K562 (cell line): ENCODE results near the gene RASGRP2. TPM values are rescaled to one million over a fixed set of nuclear protein-coding genes. Genes with fewer than 3 reads are reported as not detected.

Experiments
- ATF7 ChIP-seq: fragments of 450-650 bp; IDR thresholded peaks from 2 replicates; pipeline ENCODE4 v1.7.1; 2014; ENCODE audit warnings: mild to moderate bottlenecking, moderate library complexity
- CHD1 ChIP-seq: fragments of 200-600 bp; sonication (generic); IDR thresholded peaks from one replicate; pipeline ENCODE4 v1.6.1; 2012; ENCODE audit warnings: mild to moderate bottlenecking, moderate library complexity, low read length, inconsistent platforms
- CTCFL ChIP-seq: IDR thresholded peaks from 2 replicates; pipeline ENCODE4 v1.6.1; 2011; ENCODE audit warnings: borderline replicate concordance, low read depth, mild to moderate bottlenecking, moderate library complexity, low read length; ENCODE audit not compliant: insufficient read depth, poor library complexity, severe bottlenecking
- E2F4 ChIP-seq: sonication (generic); formaldehyde crosslinking; IDR thresholded peaks from 2 replicates; pipeline ENCODE4 v1.8.0; 2022; ENCODE audit warnings: mild to moderate bottlenecking, low read depth, missing genetic modification reagents
- E2F6 ChIP-seq, 2 experiments: IDR thresholded peaks; 2 replicates each; pipeline ENCODE4 v1.6.1; 2011; ENCODE audit warnings: borderline replicate concordance in 1 of 2, control low read depth in 1 of 2, low read depth in 1 of 2, low read length in 1 of 2, mild to moderate bottlenecking in 1 of 2, mixed read lengths in 1 of 2, moderate library complexity in 1 of 2; ENCODE audit not compliant: insufficient read depth in 1 of 2, insufficient read length in 1 of 2, poor library complexity in 1 of 2, severe bottlenecking in 1 of 2; ENCODE audit errors: extremely low read depth in 1 of 2
- FOXM1 ChIP-seq, 2 experiments: fragments of 450-650 bp in 1 of 2; sonication (generic) in 1 of 2; formaldehyde crosslinking in 1 of 2; IDR thresholded peaks; 2 replicates each; pipeline versions ENCODE4 v1.6.1 to v1.9.0; 2017 to 2022; ENCODE audit warnings: low read depth in 2 of 2, mild to moderate bottlenecking in 2 of 2, missing genetic modification reagents in 1 of 2, moderate library complexity in 1 of 2
- HDAC6 ChIP-seq: IDR thresholded peaks from 2 replicates; pipeline ENCODE4 v1.6.1; 2012; ENCODE audit warnings: low read depth, mild to moderate bottlenecking, control low read depth, inconsistent platforms, low read length, moderate library complexity
- HMGN3 ChIP-seq: IDR thresholded peaks from 2 replicates; pipeline ENCODE4 v1.6.1; 2011; ENCODE audit warnings: borderline replicate concordance, low read depth, mild to moderate bottlenecking, mixed read lengths, low read length; ENCODE audit not compliant: insufficient read length; ENCODE audit errors: extremely low read depth
- ILK ChIP-seq: fragments of 450-650 bp; IDR thresholded peaks from 2 replicates; pipeline ENCODE4 v1.6.1; 2016; ENCODE audit warnings: missing genetic modification characterization, low read depth, mild to moderate bottlenecking, missing compliant biosample characterization, moderate library complexity, borderline replicate concordance
- JUND ChIP-seq, 2 experiments: IDR thresholded peaks; 2 replicates in 1 of 2; 3 replicates in 1 of 2; pipeline ENCODE4 v1.6.1; 2011; ENCODE audit warnings: borderline replicate concordance in 2 of 2, low read depth in 2 of 2, low read length in 2 of 2, improper control_type of control experiment in 1 of 2, missing biosample characterization in 1 of 2, missing genetic modification characterization in 1 of 2, missing genetic modification reagents in 1 of 2
- NUFIP1 ChIP-seq: fragments of 450-650 bp; IDR thresholded peaks from 2 replicates; pipeline ENCODE4 v1.6.1; 2018; ENCODE audit not compliant: partially characterized antibody
- POLR3G ChIP-seq: IDR thresholded peaks from 2 replicates; pipeline ENCODE4 v1.6.1; 2011; ENCODE audit not compliant: insufficient read length, insufficient replicate concordance; ENCODE audit errors: extremely low read depth
- RNF2 ChIP-seq: sonication (generic); IDR thresholded peaks from 2 replicates; pipeline ENCODE4 v1.6.1; 2016
- SAFB ChIP-seq: fragments of 200-400 bp; formaldehyde crosslinking; IDR thresholded peaks from 2 replicates; pipeline ENCODE4 v1.6.1; 2017; ENCODE audit warnings: low read depth, low read length, borderline replicate concordance
- TBL1XR1 ChIP-seq, 2 experiments: IDR thresholded peaks; 2 replicates each; pipeline ENCODE4 v1.6.1; 2012; ENCODE audit warnings: improper control_type of control experiment in 2 of 2, low read length in 2 of 2, mild to moderate bottlenecking in 1 of 2
- TCF7L2 ChIP-seq: fragments of 150-350 bp; IDR thresholded peaks from 2 replicates; pipeline ENCODE4 v1.6.1; 2016; ENCODE audit warnings: low read depth, mild to moderate bottlenecking, low read length, moderate library complexity
- TFE3 ChIP-seq: fragments of 450-650 bp; formaldehyde crosslinking; IDR thresholded peaks from 2 replicates; pipeline ENCODE4 v1.4.0; 2020; ENCODE audit warnings: mild to moderate bottlenecking, mixed read lengths
- ZFP1 ChIP-seq: fragments of 450-650 bp; formaldehyde crosslinking; IDR thresholded peaks from 2 replicates; pipeline ENCODE4 v1.4.0; 2020; ENCODE audit warnings: mild to moderate bottlenecking, mixed read lengths
- ZNF133 ChIP-seq: fragments of 250-450 bp; sonication (Bioruptor Pico); IDR thresholded peaks from 2 replicates; pipeline ENCODE4 v1.4.0; 2020; ENCODE audit warnings: mild to moderate bottlenecking
- ZNF589 ChIP-seq: fragments of 200-800 bp; sonication (Bioruptor generic); IDR thresholded peaks from 2 replicates; pipeline ENCODE4 v1.6.1; 2016; ENCODE audit warnings: low read depth, missing genetic modification characterization, missing compliant biosample characterization
- polyA plus RNA-seq, 8 experiments: library from polyadenylated mRNA; depleted of rRNA in 4 of 8; stranded (reverse) in 5 of 8; unstranded in 3 of 8; fragments of >200 nt; fragmentation: Nextera tagmentation in 2 of 8; fragmentation: Illumina TruSeq in 1 of 8; extraction: Ambion mirVana in 2 of 8; extraction: Trizol in 1 of 8; gene quantifications; 2 replicates each; pipeline versions ENCODE4 v1.2.1 to v1.2.3, GENCODE V29; 2011 to 2014; ENCODE audit warnings: inconsistent platforms in 1 of 8, missing spikeins in 1 of 8
- total RNA-seq, 7 experiments: library from RNA; depleted of rRNA in 6 of 7; stranded (reverse); fragments of >200 nt in 6 of 7; fragmentation: Illumina TruSeq in 2 of 7; extraction: Trizol in 2 of 7; gene quantifications; 2 replicates each; pipeline versions ENCODE4 v1.2.1 to v1.2.3, GENCODE V29; 2011 to 2021; ENCODE audit warnings: low replicate concordance in 1 of 7

The RASGRP2 gene
- total and polyA plus RNA-seq, 9 of the 15 experiments (the other 6 are each of a cell fraction or from before 2014, with no cell fraction given), result 0.87 to 22.7 (median 5.5) TPM

GRCh38 chr11:64713016-64713707 is 30.8 kb downstream of the RASGRP2 start (continued):
- TF ChIP-seq TFE3 (CRISPR knock-in tag) (no peak), HDAC6 (0 out of 2 replicates have a peak, but pooled peaks have one; percentile 33), ATF7 (no peak), ZNF589 (no peak), FOXM1 (IDR thresholded peaks at IDR 0.05; ENCODE audit: low read depth) (no peak), FOXM1 (CRISPR knock-in tag; IDR thresholded peaks at IDR 0.05; ENCODE audit: low read depth) (no peak), POLR3G (no peak), ZNF133 (CRISPR knock-in tag) (no peak), JUND (IDR thresholded peaks at IDR 0.05; ENCODE audit: borderline replicate concordance, low read depth, low read length) (no peak), JUND (tag; IDR thresholded peaks at IDR 0.05; ENCODE audit: borderline replicate concordance, low read depth, low read length) (no peak), ILK (tag) (no peak), HMGN3 (peak; percentile 15), E2F6 (IDR thresholded peaks at IDR 0.05; ENCODE audit: borderline replicate concordance in 1 of 2, extremely low read depth in 1 of 2, insufficient read depth in 1 of 2, insufficient read length in 1 of 2, low read depth in 1 of 2, low read length in 1 of 2, poor library complexity in 1 of 2, severe bottlenecking in 1 of 2) (peak in 1 of 2 experiments; percentile 28), TBL1XR1 (IDR thresholded peaks at IDR 0.05; ENCODE audit: low read length in 2 of 2) (no peak), ZFP1 (CRISPR knock-in tag) (no peak), SAFB (no peak), TCF7L2 (no peak), E2F4 (CRISPR knock-in tag) (no peak), CHD1 (no peak), CTCFL (no peak), RNF2 (no peak), NUFIP1 (no peak)
